Anterior cingulate cortex (tissue), 58 donors: ENCODE data around the gene ST6GAL2.

Experiments
- DNase-seq, 58 donors: peaks; one replicate each; lab custom pipeline; 2025; lab: John Stamatoyannopoulos, UW

Gene ST6GAL2, protein sequence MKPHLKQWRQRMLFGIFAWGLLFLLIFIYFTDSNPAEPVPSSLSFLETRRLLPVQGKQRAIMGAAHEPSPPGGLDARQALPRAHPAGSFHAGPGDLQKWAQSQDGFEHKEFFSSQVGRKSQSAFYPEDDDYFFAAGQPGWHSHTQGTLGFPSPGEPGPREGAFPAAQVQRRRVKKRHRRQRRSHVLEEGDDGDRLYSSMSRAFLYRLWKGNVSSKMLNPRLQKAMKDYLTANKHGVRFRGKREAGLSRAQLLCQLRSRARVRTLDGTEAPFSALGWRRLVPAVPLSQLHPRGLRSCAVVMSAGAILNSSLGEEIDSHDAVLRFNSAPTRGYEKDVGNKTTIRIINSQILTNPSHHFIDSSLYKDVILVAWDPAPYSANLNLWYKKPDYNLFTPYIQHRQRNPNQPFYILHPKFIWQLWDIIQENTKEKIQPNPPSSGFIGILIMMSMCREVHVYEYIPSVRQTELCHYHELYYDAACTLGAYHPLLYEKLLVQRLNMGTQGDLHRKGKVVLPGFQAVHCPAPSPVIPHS

GRCh38 chr2:106885971-106886915, at the start of gene ST6GAL2:
Gene ST6GAL2 (minus strand): TSS chr2:106886167. CDS start chr2:106843977, 42,190 bp downstream.
- peak in 47 of 58 donors; percentile 6 to 82 (median 47) for DNase-seq

- no peak for DNase-seq
These were observed 46.7 kb upstream of the ST6GAL2 start for GRCh38 chr2:106932644-106933043.

- DNase-seq, result no peak
These were observed 45.9 kb upstream of the ST6GAL2 start for GRCh38 chr2:106931717-106932335.

- no peak for DNase-seq
These were observed 35.5 kb upstream of the ST6GAL2 start for GRCh38 chr2:106921451-106921850.

- no peak for DNase-seq
These were observed 33.0 kb upstream of the ST6GAL2 start for GRCh38 chr2:106919012-106919411.

GRCh38 chr2:106904242-106904641, 18.3 kb upstream of the ST6GAL2 start:
- DNase-seq, result no peak

GRCh38 chr2:106899786-106900530, 14.0 kb upstream of the ST6GAL2 start:
- no peak for DNase-seq

DNA sequence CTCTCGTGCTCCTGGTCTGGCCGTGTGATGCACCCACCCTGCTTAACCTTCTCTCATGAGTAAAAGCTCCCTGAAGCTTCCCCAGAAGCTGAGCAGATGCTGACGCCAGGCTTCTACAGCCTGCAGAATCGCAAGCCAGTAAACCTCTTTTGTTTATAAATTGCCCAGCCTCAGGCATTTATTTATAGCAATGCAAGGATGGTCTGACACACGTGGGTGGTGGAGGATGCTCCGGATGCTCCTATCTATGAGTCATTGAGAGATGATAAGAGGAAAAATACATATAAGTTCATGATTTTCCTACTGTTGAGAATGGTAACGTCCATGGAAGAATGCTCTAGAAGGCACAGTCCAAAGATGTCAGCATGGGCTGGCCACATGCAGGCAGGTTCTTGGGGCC, 8.6 kb upstream of the ST6GAL2 start:
- DNase-seq, result no peak

- DNase-seq, result no peak
These were observed 6.1 kb upstream of the ST6GAL2 start for GRCh38 chr2:106892048-106892447.

- no peak for DNase-seq
These were observed 4.6 kb upstream of the ST6GAL2 start for GRCh38 chr2:106890606-106891005.

GRCh38 chr2:106886916-106887758, 1.2 kb upstream of the ST6GAL2 start:
- DNase-seq, result peak in 39 of 58 donors; percentile 13 to 83 (median 46)

DNA sequence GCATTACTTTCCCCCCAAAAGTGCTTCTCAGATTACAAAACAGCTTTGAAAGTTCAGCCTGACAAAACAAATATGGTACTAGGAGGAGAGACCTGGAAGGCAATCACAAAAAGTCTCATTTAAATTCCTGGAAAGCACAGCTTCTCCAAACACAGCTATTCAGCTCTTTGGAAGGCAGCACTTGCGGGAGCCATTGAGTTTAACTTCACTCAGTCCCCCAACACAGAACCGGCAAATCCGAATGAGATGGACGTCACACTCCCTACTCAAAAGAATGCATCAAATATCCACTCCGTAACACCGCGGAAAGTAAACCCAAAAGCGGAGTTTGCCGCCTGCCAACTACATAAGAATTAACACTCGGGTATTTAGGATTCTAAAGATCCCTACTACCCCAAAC, 638 bp downstream of the ST6GAL2 start:
- peak in 13 of 58 donors; percentile 5 to 64 (median 18) for DNase-seq

DNA sequence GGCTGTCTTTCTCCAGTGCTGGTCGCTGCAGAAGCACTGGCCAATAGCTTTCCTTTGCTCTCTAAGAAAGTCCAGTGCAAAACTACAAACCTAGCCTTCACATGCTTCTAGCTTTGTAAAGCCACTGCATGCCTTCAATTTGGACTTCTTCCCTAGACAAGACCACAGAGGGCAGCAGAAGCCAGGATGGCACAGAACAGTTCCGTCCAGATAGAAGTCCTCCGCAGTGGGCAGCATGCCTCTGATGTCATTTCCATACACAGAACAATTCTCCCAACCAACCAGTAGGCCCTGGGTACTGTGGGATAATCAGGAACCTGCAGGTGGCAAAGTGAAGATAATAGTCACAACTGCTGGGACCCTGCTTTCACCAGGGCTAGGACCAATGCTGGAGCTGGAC, 3.3 kb downstream of the ST6GAL2 start:
- DNase-seq, result no peak

DNA sequence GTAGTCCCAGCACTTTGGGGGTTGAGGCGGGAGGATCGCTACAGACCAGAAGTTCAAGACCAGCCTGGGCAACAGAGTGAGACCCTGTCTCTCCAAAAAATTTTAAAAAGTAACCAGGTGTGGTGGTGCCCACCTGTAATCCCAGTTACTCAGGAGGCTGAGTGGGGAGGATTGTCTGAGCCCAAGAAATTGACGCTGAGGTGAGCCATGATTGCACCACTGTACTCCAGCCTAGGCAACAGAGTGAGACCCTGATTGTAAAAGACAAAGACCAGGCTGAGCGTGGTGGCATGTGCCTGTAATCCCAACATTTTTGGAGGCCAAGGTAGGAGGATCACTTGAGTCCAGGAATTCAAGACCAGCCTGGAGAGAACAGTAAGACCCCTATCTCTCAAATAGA, 7.8 kb downstream of the ST6GAL2 start:
- no peak for DNase-seq

- no peak for DNase-seq
These were observed 9.3 kb downstream of the ST6GAL2 start for GRCh38 chr2:106876699-106877098.

- DNase-seq, result no peak
These were observed 16.3 kb downstream of the ST6GAL2 start for GRCh38 chr2:106869512-106870275.

- DNase-seq, result peak in 2 of 58 donors; percentile 9 to 36
These were observed 17.7 kb downstream of the ST6GAL2 start for GRCh38 chr2:106868275-106868674.
